ENCODE measurements around the gene ZNF324. TPM values are rescaled to one million over a fixed set of nuclear protein-coding genes. Genes with fewer than 3 reads are reported as not detected.

The ZNF324 gene
- total RNA-seq, 1 donor from 2014 or later: 2.1 TPM

GRCh38 chr19:58455306-58455705, 11.6 kb upstream of the ZNF324 start:
- Histone ChIP-seq H3K4me3 (no peak overlapping the region), H3K4me1 (no peaks in the 10 kb centered on the region), H3K27me3 (no peaks in the 10 kb centered on the region), H3K36me3 (peaks cover 10 to 37% of the 10 kb centered on the region in 2 donors), H3K9me3 (no peaks in the 10 kb centered on the region), H3K27ac (no peak overlapping the region)
- no peak for TF ChIP-seq CTCF (IDR thresholded peaks at IDR 0.05)
- intact Hi-C loops (cut with DNase I): no loop called here
- DNase-seq (ENCODE audit: low spot score in 2 of 2): no peak

GRCh38 chr19:58456111-58456510, 10.8 kb upstream of the ZNF324 start:
- no peak overlapping the region for H3K27ac ChIP-seq
- no peak for TF ChIP-seq CTCF (IDR thresholded peaks at IDR 0.05)
- H3K27me3 ChIP-seq: no peaks in the 10 kb centered on the region
- H3K9me3 ChIP-seq: no peaks in the 10 kb centered on the region
- intact Hi-C loops (cut with DNase I): no loop called here
- H3K36me3 ChIP-seq: peaks cover 10 to 37% of the 10 kb centered on the region in 2 donors
- no peak overlapping the region for H3K4me3 ChIP-seq
- DNase-seq (ENCODE audit: low spot score in 2 of 2): no peak
- H3K4me1 ChIP-seq: no peaks in the 10 kb centered on the region

- Histone ChIP-seq H3K27ac (no peak overlapping the region), H3K9me3 (no peaks in the 10 kb centered on the region), H3K4me1 (no peaks in the 10 kb centered on the region), H3K4me3 (no peak overlapping the region), H3K36me3 (peaks cover 7 to 22% of the 10 kb centered on the region in 2 donors), H3K27me3 (no peaks in the 10 kb centered on the region)
- intact Hi-C loops (cut with DNase I): no loop called here
- no peak for TF ChIP-seq CTCF (IDR thresholded peaks at IDR 0.05)
- no peak for DNase-seq (ENCODE audit: low spot score in 2 of 2)
These were observed 6.8 kb upstream of the ZNF324 start for GRCh38 chr19:58460039-58460438.

- Histone ChIP-seq H3K27ac (no peak overlapping the region), H3K27me3 (no peaks in the 10 kb centered on the region), H3K36me3 (peaks cover 15 to 19% of the 10 kb centered on the region in 2 donors), H3K4me1 (peaks cover 0 to 10% of the 10 kb centered on the region in 2 donors), H3K4me3 (peak overlapping the region; percentile 95 to 96), H3K9me3 (no peaks in the 10 kb centered on the region)
- TF ChIP-seq CTCF (IDR thresholded peaks at IDR 0.05): no peak
- no peak for DNase-seq (ENCODE audit: low spot score in 2 of 2)
- intact Hi-C loops (cut with DNase I): loop anchor here (1.0 to 2.0 kb wide), 5 partner anchors 15 to 79 kb away; partner anchors contain the start of genes RPS5, ZBTB45 and ZNF324B
These were observed 656 bp upstream of the ZNF324 start for GRCh38 chr19:58466089-58466759.

GRCh38 chr19:58468216-58468839, 1.4 kb downstream of the ZNF324 start:
- Histone ChIP-seq H3K27ac (no peak overlapping the region), H3K9me3 (no peaks in the 10 kb centered on the region), H3K4me1 (peaks cover 0 to 10% of the 10 kb centered on the region in 2 donors), H3K4me3 (peak overlapping the region in 1 of 2 donors; percentile 11), H3K36me3 (peaks cover 20 to 38% of the 10 kb centered on the region in 2 donors), H3K27me3 (no peaks in the 10 kb centered on the region)
- no peak for TF ChIP-seq CTCF (IDR thresholded peaks at IDR 0.05)
- intact Hi-C loops (cut with DNase I): no loop called here
- DNase-seq (ENCODE audit: low spot score in 2 of 2): no peak

Measured in ascending aorta (tissue), 2 donors.